B cell (primary cell): ENCODE data around the gene FAM47B.

Source experiments
- CTCF ChIP-seq: fragments of 200-600 bp; IDR thresholded peaks from one replicate; pipeline ENCODE4 v1.8.0; 2022; ENCODE audit warnings: antibody characterized with exemption, mild to moderate bottlenecking
- EZH2 ChIP-seq: IDR thresholded peaks from 2 replicates; pipeline ENCODE4 v1.6.1; 2012; ENCODE audit warnings: borderline replicate concordance, low read depth, mild to moderate bottlenecking, moderate library complexity, low read length; ENCODE audit not compliant: insufficient read depth, poor library complexity, severe bottlenecking

GRCh38 chrX:34900691-34901090, 41.9 kb upstream of the FAM47B start:
- TF ChIP-seq EZH2 (no peak), CTCF (no peak)
